PC-3 (cell line): ENCODE results near the gene MACROD2.

Experiments used
- CTCF ChIP-seq: fragments of 300-600 bp; sonication (generic); conservative IDR thresholded peaks from 2 replicates; pipeline ENCODE4 v1.5.1; 2017; ENCODE audit warnings: antibody characterized with exemption, low read depth, mild to moderate bottlenecking, low read length
- EZH2 ChIP-seq: fragments of 300-600 bp; sonication (generic); IDR thresholded peaks from one replicate; pipeline ENCODE4 v1.6.1; 2017; ENCODE audit warnings: antibody characterized with exemption, mild to moderate bottlenecking, low read length; ENCODE audit not compliant: unreplicated experiment
- EZH2phosphoT487 ChIP-seq: fragments of 300-600 bp; sonication (generic); IDR thresholded peaks from 2 replicates; pipeline ENCODE4 v1.6.1; 2018; ENCODE audit warnings: mild to moderate bottlenecking, antibody characterized with exemption, low read length, borderline replicate concordance

- TF ChIP-seq CTCF (no peak), EZH2phosphoT487 (no peak), EZH2 (no peak)
These were observed 789.9 kb downstream of the MACROD2 start for GRCh38 chr20:14785065-14785743.
